Naive thymus-derived CD8-positive, alpha-beta T cell (primary cell): Measurements from ENCODE around the gene TRIM39. TPM values are rescaled to one million over a fixed set of nuclear protein-coding genes. Genes with fewer than 3 reads are reported as not detected.

Experiments used
- ATAC-seq, 2 donors: fragments of 150-1000 bp; cut with Tn5 transposase in 1 of 2; sonication (Bioruptor Pico), chemical (Tn5 transposase) in 1 of 2; 1 replicate in 1 of 2; 2 replicates in 1 of 2; pipeline ENCODE4 v1.10.0; 2021; ENCODE audit warnings: mild to moderate bottlenecking in 2 of 2, moderate library complexity in 2 of 2
- POLR2A ChIA-PET: fragments of 350-600 bp; sonication (Branson Sonifier 250); formaldehyde crosslinking; loops from one replicate; lab custom pipeline; 2021; ENCODE audit warnings: antibody characterized with exemption; lab: Charles Lee
- DNase-seq, 10 donors: peaks; one replicate each; pipeline versions ENCODE4 v3.0.0 to v3.0.0-alpha.2; 2020 to 2022
- H3K27ac Mint-ChIP-seq, 10 donors: one replicate each; pipeline ENCODE4 v1.8.0; 2020 to 2022; ENCODE audit warnings: mild to moderate bottlenecking in 10 of 10, mixed read lengths in 10 of 10, moderate library complexity in 4 of 10, inconsistent platforms in 1 of 10
- H3K27me3 Mint-ChIP-seq, 5 donors: one replicate each; pipeline ENCODE4 v1.8.0; 2021 to 2022; ENCODE audit warnings: mixed read lengths in 5 of 5
- H3K36me3 Mint-ChIP-seq, 3 donors: one replicate each; pipeline ENCODE4 v1.8.0; 2020 to 2022; ENCODE audit warnings: mixed read lengths in 3 of 3, mild to moderate bottlenecking in 2 of 3, inconsistent platforms in 1 of 3
- H3K4me1 Mint-ChIP-seq, 4 donors: one replicate each; pipeline ENCODE4 v1.8.0; 2021 to 2022; ENCODE audit warnings: mixed read lengths in 4 of 4
- H3K4me3 Mint-ChIP-seq, 10 donors: one replicate each; pipeline ENCODE4 v1.8.0; 2020 to 2022; ENCODE audit warnings: mild to moderate bottlenecking in 10 of 10, mixed read lengths in 10 of 10, moderate library complexity in 6 of 10, inconsistent platforms in 1 of 10
- H3K9me3 Mint-ChIP-seq, 9 donors: one replicate each; pipeline ENCODE4 v1.8.0; 2020 to 2022; ENCODE audit warnings: mixed read lengths in 9 of 9, mild to moderate bottlenecking in 3 of 9, inconsistent platforms in 1 of 9, moderate library complexity in 1 of 9
- polyA plus RNA-seq, 3 donors: library from polyadenylated mRNA; unstranded; fragments of 300-500 nt; fragmentation: Illumina TruSeq; gene quantifications; one replicate each; pipeline ENCODE4 v1.2.3, GENCODE V29; 2021
- total RNA-seq, 8 experiments: library from RNA in 2 of 8; stranded (reverse) in 2 of 8; gene quantifications; one replicate each; pipeline ENCODE4 v1.2.3 and lab custom pipeline; 2021 to 2026

TRIM39 gene
- total and polyA plus RNA-seq, 5 experiments from 2014 or later = 6.6 to 23.1 (median 15.4) TPM

DNA sequence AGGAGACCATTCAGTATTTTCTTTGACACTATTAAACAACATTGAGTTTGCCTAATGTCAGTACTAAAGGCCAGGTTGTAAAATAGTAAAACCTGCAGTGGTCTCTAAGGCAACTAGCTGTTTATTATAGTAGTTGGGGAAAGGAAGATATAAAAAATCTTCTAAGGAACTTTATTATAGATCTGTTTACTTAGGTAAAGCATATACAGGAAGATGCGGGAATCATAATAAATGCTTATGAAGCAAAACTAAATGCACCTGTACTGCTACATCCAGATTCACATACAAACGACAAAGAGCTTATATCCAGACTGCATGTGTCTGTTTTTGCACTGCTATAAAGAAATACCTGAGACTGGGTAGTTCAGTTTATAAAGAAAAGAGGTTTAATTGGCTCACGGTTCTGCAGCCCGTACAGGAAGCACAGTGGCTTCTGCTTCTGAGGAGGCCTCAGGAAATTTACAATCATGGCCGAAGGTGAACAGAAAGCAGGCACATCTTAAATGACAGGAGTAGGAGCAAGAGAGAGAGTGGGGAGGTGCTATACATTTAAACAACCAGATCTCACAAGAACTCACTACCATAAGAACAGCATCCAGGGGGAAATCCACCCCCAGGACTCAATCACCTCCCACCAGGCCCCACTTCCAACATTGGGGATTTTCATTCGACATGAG is 8.7 kb upstream of the TRIM39 start:
- Mint-ChIP-seq H3K36me3 (peaks cover 3 to 64% (median 19%) of the 10 kb centered on the region in 3 donors), H3K27ac (peak overlapping the region; percentile 54 to 91 (median 84))

GRCh38 chr6:30319146-30319835 is 7.4 kb upstream of the TRIM39 start:
- POLR2A ChIA-PET = no interaction called here
- peaks cover 34 to 79% (median 76%) of the 10 kb centered on the region in 4 donors for H3K4me1 Mint-ChIP-seq
- no peaks in the 10 kb centered on the region for H3K9me3 Mint-ChIP-seq
- H3K27ac Mint-ChIP-seq = peak overlapping the region in 7 of 10 donors; percentile 5 to 65 (median 47)
- H3K36me3 Mint-ChIP-seq = peaks cover 0 to 51% (median 17%) of the 10 kb centered on the region in 3 donors
- H3K27me3 Mint-ChIP-seq = peaks cover 0 to 2% (median 0%) of the 10 kb centered on the region in 5 donors
- ATAC-seq (no peak), DNase-seq (no peak)
- H3K4me3 Mint-ChIP-seq = peak overlapping the region in 6 of 10 donors; percentile 3 to 37 (median 10)

More for the DNA sequence above, 8.7 kb upstream of the TRIM39 start:
- Mint-ChIP-seq H3K9me3 (no peaks in the 10 kb centered on the region), H3K4me1 (peaks cover 32 to 81% (median 72%) of the 10 kb centered on the region in 4 donors), H3K27me3 (peaks cover 0 to 2% (median 0%) of the 10 kb centered on the region in 5 donors), H3K4me3 (peak overlapping the region; percentile 34 to 74 (median 66))
- peak in 2 of 10 donors; percentile 10 to 22 for DNase-seq
- peak; percentile 46 to 76 for ATAC-seq
- POLR2A ChIA-PET = interaction anchor here (3.0 kb wide), 1 partner anchor 8 kb away, joined by 12 read pairs; the partner anchor contains the start of gene TRIM39

GRCh38 chr6:30321692-30322388 is 4.9 kb upstream of the TRIM39 start:
- peak overlapping the region in 4 of 10 donors; percentile 44 to 77 (median 60) for H3K27ac Mint-ChIP-seq
- no peak for ATAC-seq
- POLR2A ChIA-PET = no interaction called here

GRCh38 chr6:30322527-30323501 is 3.9 kb upstream of the TRIM39 start:
- DNase-seq = no peak
- Mint-ChIP-seq H3K4me1 (peaks cover 49 to 85% (median 80%) of the 10 kb centered on the region in 4 donors), H3K4me3 (peak overlapping the region in 9 of 10 donors; percentile 34 to 70 (median 52)), H3K36me3 (peaks cover 0 to 25% (median 9%) of the 10 kb centered on the region in 3 donors), H3K27ac (peak overlapping the region in 9 of 10 donors; percentile 19 to 88 (median 73)), H3K9me3 (no peaks in the 10 kb centered on the region), H3K27me3 (no peaks in the 10 kb centered on the region)
- POLR2A ChIA-PET = interaction anchor here (0.7 to 1.2 kb wide), 3 partner anchors 8 to 110 kb away, joined by 3 to 6 read pairs (median 3); partner anchors contain the start of gene TRIM26
- no peak for ATAC-seq

More at GRCh38 chr6:30321692-30322388, 4.9 kb upstream of the TRIM39 start:
- Mint-ChIP-seq H3K27me3 (peaks cover 0 to 2% (median 0%) of the 10 kb centered on the region in 5 donors), H3K4me3 (peak overlapping the region in 6 of 10 donors; percentile 23 to 57 (median 38)), H3K4me1 (peaks cover 47 to 84% (median 78%) of the 10 kb centered on the region in 4 donors), H3K9me3 (no peaks in the 10 kb centered on the region), H3K36me3 (peaks cover 0 to 28% (median 9%) of the 10 kb centered on the region in 3 donors)
- DNase-seq = no peak

GRCh38 chr6:30323806-30324205 is 2.9 kb upstream of the TRIM39 start:
- DNase-seq (no peak), ATAC-seq (no peak)
- Mint-ChIP-seq H3K9me3 (no peaks in the 10 kb centered on the region), H3K4me1 (peaks cover 46 to 85% (median 75%) of the 10 kb centered on the region in 4 donors), H3K4me3 (peak overlapping the region in 5 of 10 donors; percentile 39 to 98 (median 60)), H3K27ac (peak overlapping the region in 5 of 10 donors; percentile 15 to 61 (median 40)), H3K27me3 (no peaks in the 10 kb centered on the region), H3K36me3 (peaks cover 0 to 20% (median 5%) of the 10 kb centered on the region in 3 donors)
- POLR2A ChIA-PET = interaction anchor here (0.9 to 1.2 kb wide), 2 partner anchors 9 to 111 kb away, joined by 3 read pairs; partner anchors contain the start of gene TRIM26

- no peaks in the 10 kb centered on the region for H3K27me3 Mint-ChIP-seq
- peaks cover 0 to 25% (median 2%) of the 10 kb centered on the region in 3 donors for H3K36me3 Mint-ChIP-seq
- peaks cover 42 to 76% (median 66%) of the 10 kb centered on the region in 4 donors for H3K4me1 Mint-ChIP-seq
- ATAC-seq (peak; percentile 58 to 59), DNase-seq (peak in 8 of 10 donors; percentile 60 to 88 (median 75))
- peak overlapping the region; percentile 87 to 99 (median 96) for H3K4me3 Mint-ChIP-seq
- POLR2A ChIA-PET = interaction anchor here (1.2 to 4.1 kb wide), 8 partner anchors 9 to 582 kb away, joined by 3 to 36 read pairs (median 13); partner anchors contain the start of genes GTF2H4, POLR1H, PPP1R11 and RPP21
- peak overlapping the region; percentile 93 to 99 (median 99) for H3K27ac Mint-ChIP-seq
- no peaks in the 10 kb centered on the region for H3K9me3 Mint-ChIP-seq
Observed at GRCh38 chr6:30325150-30325872, 1.4 kb upstream of the TRIM39 start.

GRCh38 chr6:30325873-30326525 is 728 bp upstream of the TRIM39 start:
- H3K36me3 Mint-ChIP-seq = peaks cover 0 to 27% (median 4%) of the 10 kb centered on the region in 3 donors
- peak; percentile 54 to 62 for ATAC-seq
- POLR2A ChIA-PET = interaction anchor here (0.6 to 4.1 kb wide), 17 partner anchors 9 to 1591 kb away, joined by 3 to 36 read pairs (median 4); partner anchors contain the start of genes GTF2H4, MRPS18B, POLR1H and PPP1R11

DNA sequence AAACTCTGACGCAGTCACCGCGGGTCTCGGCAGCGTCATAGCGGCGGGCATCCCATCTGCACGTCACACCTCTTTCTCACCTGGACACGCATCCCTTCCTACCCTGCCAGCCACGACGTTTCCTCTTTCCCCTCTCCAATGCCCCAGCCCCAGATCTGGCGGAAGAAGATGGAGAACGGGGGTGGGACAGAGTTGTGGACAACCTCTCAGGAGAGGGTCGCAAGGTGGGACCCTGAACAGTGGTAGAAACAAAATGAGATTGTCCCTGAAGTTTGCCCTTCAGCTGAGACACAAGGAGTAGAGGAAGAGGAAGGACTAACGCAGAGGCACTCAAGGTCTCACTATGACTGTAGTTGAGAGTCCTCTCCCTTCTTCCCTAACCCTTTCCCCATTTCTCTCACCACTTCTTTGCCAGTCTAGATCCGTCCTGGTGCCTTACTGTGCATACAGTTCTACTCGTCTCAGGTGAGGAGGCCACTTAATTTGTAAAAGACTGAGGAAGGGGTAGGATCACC is 562 bp downstream of the TRIM39 start:
- POLR2A ChIA-PET = interaction anchor here (0.7 to 4.1 kb wide), 8 partner anchors 11 to 1560 kb away, joined by 4 to 36 read pairs (median 8); partner anchors contain the start of genes MRPS18B, PPP1R11, RPP21 and TRIM26
- H3K27ac Mint-ChIP-seq = peak overlapping the region; percentile 93 to 100 (median 99)
- H3K4me1 Mint-ChIP-seq = peaks cover 37 to 58% (median 50%) of the 10 kb centered on the region in 4 donors
- H3K27me3 Mint-ChIP-seq = no peaks in the 10 kb centered on the region
- ATAC-seq (no peak), DNase-seq (peak in 1 of 10 donors; percentile 94)
- no peaks in the 10 kb centered on the region for H3K9me3 Mint-ChIP-seq
- H3K4me3 Mint-ChIP-seq = peak overlapping the region; percentile 87 to 99 (median 96)
- H3K36me3 Mint-ChIP-seq = peaks cover 0 to 39% (median 5%) of the 10 kb centered on the region in 3 donors

More at GRCh38 chr6:30325873-30326525, 728 bp upstream of the TRIM39 start:
- H3K27ac Mint-ChIP-seq = peak overlapping the region; percentile 93 to 99 (median 99)
- H3K4me1 Mint-ChIP-seq = peaks cover 40 to 70% (median 62%) of the 10 kb centered on the region in 4 donors
- H3K27me3 Mint-ChIP-seq = no peaks in the 10 kb centered on the region
- peak; percentile 57 to 89 (median 76) for DNase-seq
- H3K4me3 Mint-ChIP-seq = peak overlapping the region; percentile 87 to 99 (median 96)
- no peaks in the 10 kb centered on the region for H3K9me3 Mint-ChIP-seq

GRCh38 chr6:30328397-30328796 is 1.7 kb downstream of the TRIM39 start:
- DNase-seq = no peak
- peaks cover 0 to 44% (median 5%) of the 10 kb centered on the region in 3 donors for H3K36me3 Mint-ChIP-seq
- H3K27ac Mint-ChIP-seq = peak overlapping the region in 9 of 10 donors; percentile 93 to 100 (median 99)
- no peak for ATAC-seq
- POLR2A ChIA-PET = interaction anchor here (0.7 to 4.1 kb wide), 4 partner anchors 10 to 1328 kb away, joined by 3 to 36 read pairs (median 4); partner anchors contain the start of gene TRIM26
- H3K4me1 Mint-ChIP-seq = peaks cover 33 to 52% (median 40%) of the 10 kb centered on the region in 4 donors
- peak overlapping the region in 7 of 10 donors; percentile 46 to 98 (median 97) for H3K4me3 Mint-ChIP-seq
- no peaks in the 10 kb centered on the region for H3K9me3 Mint-ChIP-seq
- H3K27me3 Mint-ChIP-seq = no peaks in the 10 kb centered on the region
